Measurements from ENCODE around the gene PIGV.

- no peak for TF ChIP-seq EZH2 (IDR thresholded peaks at IDR 0.05; ENCODE audit: insufficient read depth, low read length)
- peak; percentile 8 for TF ChIP-seq CTCF (IDR thresholded peaks at IDR 0.05; ENCODE audit: insufficient read depth, low read depth, low read length)
These were observed 26.5 kb upstream of the PIGV start for GRCh38 chr1:26761217-26761616.

All from astrocyte (in vitro differentiated cells and primary cell).